ENCODE measurements around the gene SCG2. TPM values are rescaled to one million over a fixed set of nuclear protein-coding genes. Genes with fewer than 3 reads are reported as not detected.

The SCG2 gene
- total and polyA plus RNA-seq, 2 experiments from 2014 or later = 14.2 to 23.0 TPM

DNA sequence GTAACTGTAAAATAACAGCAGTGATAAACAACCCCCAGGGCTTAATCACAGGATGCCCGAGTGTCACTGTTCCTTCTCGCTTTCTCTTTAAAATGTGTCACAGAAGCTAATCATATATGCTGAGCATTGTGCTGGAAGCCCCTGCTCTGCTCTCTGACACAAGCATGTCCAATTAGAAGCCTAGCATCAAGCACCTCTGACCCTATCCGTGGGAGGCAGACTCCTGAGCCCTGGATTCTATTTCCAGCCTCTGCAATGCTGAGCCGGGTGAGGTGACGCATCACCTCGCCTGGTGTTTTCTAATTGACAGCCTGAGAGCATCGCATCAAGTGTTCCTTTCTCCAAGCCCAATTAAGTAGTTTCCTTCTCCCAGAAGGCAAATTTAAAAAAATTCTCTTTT is 19.7 kb upstream of the SCG2 start:
- H3K4me2 ChIP-seq = no peak overlapping the region
- H3K4me1 ChIP-seq (ENCODE audit: insufficient read depth) = no peaks in the 10 kb centered on the region
- no peaks in the 10 kb centered on the region for H3K9me2 ChIP-seq (replicated peaks; ENCODE audit: insufficient read depth)
- H2AFZ ChIP-seq = no peak overlapping the region
- H3K27ac ChIP-seq = no peak overlapping the region
- no peak overlapping the region for H3K4me3 ChIP-seq
- H3K9me3 ChIP-seq (ENCODE audit: low read depth) = no peaks in the 10 kb centered on the region
- H3K27me3 ChIP-seq = peaks cover 4% of the 10 kb centered on the region
- H4K20me1 ChIP-seq (ENCODE audit: insufficient read depth, poor library complexity, severe bottlenecking) = no peaks in the 10 kb centered on the region
- H3K79me2 ChIP-seq = no peaks in the 10 kb centered on the region
- DNase-seq (ENCODE audit: low spot score) = no peak
- no peaks in the 10 kb centered on the region for H3K36me3 ChIP-seq (replicated peaks; ENCODE audit: insufficient read depth, low read depth)
- 73% methylated on average over 7 of the region's 7 CpGs for WGBS (ENCODE audit: low lambda C conversion rate, missing lambda C conversion rate)
- no peak for TF ChIP-seq EZH2 (IDR thresholded peaks at IDR 0.05; ENCODE audit: borderline replicate concordance)
- no peak for TF ChIP-seq EZH2phosphoT487 (IDR thresholded peaks at IDR 0.05; ENCODE audit: low read depth, severe bottlenecking, unreplicated experiment)
- TF ChIP-seq, protein P1, sequence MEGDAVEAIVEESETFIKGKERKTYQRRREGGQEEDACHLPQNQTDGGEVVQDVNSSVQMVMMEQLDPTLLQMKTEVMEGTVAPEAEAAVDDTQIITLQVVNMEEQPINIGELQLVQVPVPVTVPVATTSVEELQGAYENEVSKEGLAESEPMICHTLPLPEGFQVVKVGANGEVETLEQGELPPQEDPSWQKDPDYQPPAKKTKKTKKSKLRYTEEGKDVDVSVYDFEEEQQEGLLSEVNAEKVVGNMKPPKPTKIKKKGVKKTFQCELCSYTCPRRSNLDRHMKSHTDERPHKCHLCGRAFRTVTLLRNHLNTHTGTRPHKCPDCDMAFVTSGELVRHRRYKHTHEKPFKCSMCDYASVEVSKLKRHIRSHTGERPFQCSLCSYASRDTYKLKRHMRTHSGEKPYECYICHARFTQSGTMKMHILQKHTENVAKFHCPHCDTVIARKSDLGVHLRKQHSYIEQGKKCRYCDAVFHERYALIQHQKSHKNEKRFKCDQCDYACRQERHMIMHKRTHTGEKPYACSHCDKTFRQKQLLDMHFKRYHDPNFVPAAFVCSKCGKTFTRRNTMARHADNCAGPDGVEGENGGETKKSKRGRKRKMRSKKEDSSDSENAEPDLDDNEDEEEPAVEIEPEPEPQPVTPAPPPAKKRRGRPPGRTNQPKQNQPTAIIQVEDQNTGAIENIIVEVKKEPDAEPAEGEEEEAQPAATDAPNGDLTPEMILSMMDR (IDR thresholded peaks at IDR 0.05; ENCODE audit: poor library complexity) = no peak

DNA sequence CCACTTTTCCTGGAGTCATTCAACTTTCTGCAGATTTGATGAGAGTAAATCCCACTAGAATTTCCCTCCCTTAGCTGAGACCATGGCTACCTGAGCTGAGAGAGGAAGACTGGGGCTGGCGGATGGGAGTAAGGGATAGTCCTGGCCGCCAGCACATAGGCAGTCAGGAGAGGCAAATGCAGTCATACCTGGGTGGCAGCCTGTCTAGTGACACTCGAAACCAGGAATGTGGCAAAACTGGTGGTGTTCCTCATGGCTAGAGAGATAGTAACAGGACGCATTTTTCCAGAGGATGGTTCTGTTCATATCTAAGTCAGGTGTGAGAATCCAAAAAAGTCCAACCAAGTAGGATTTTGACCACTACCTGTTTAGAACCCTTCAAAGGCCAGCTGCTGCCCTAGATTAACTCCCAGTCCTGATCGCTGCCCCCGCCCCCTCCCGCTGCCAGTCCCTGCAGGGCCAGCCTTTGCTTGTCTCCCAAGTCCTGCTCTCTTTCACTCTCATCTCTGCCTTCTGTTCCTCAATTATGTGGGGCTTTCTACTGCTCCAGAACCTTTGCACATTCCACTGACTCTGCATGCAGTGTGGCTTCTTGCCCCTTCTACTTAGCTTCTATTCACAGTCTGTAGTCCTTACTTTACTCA is 17.4 kb upstream of the SCG2 start:
- H3K9me2 ChIP-seq (replicated peaks; ENCODE audit: insufficient read depth) = no peaks in the 10 kb centered on the region
- H2AFZ ChIP-seq = no peak overlapping the region
- H3K27ac ChIP-seq = no peak overlapping the region
- peaks cover 4% of the 10 kb centered on the region for H3K27me3 ChIP-seq
- TF ChIP-seq, protein P1 (IDR thresholded peaks at IDR 0.05; ENCODE audit: poor library complexity) = no peak
- TF ChIP-seq EZH2 (IDR thresholded peaks at IDR 0.05; ENCODE audit: borderline replicate concordance) (no peak), EZH2phosphoT487 (IDR thresholded peaks at IDR 0.05; ENCODE audit: low read depth, severe bottlenecking, unreplicated experiment) (no peak)
- no peaks in the 10 kb centered on the region for H4K20me1 ChIP-seq (ENCODE audit: insufficient read depth, poor library complexity, severe bottlenecking)
- no peaks in the 10 kb centered on the region for H3K79me2 ChIP-seq
- H3K4me2 ChIP-seq = no peak overlapping the region
- 71% methylated on average over 7 of the region's 7 CpGs for WGBS (ENCODE audit: low lambda C conversion rate, missing lambda C conversion rate)
- no peak for DNase-seq (ENCODE audit: low spot score)
- H3K4me1 ChIP-seq (ENCODE audit: insufficient read depth) = no peaks in the 10 kb centered on the region
- no peaks in the 10 kb centered on the region for H3K36me3 ChIP-seq (replicated peaks; ENCODE audit: insufficient read depth, low read depth)
- H3K9me3 ChIP-seq (ENCODE audit: low read depth) = no peaks in the 10 kb centered on the region
- H3K4me3 ChIP-seq = no peak overlapping the region

DNA sequence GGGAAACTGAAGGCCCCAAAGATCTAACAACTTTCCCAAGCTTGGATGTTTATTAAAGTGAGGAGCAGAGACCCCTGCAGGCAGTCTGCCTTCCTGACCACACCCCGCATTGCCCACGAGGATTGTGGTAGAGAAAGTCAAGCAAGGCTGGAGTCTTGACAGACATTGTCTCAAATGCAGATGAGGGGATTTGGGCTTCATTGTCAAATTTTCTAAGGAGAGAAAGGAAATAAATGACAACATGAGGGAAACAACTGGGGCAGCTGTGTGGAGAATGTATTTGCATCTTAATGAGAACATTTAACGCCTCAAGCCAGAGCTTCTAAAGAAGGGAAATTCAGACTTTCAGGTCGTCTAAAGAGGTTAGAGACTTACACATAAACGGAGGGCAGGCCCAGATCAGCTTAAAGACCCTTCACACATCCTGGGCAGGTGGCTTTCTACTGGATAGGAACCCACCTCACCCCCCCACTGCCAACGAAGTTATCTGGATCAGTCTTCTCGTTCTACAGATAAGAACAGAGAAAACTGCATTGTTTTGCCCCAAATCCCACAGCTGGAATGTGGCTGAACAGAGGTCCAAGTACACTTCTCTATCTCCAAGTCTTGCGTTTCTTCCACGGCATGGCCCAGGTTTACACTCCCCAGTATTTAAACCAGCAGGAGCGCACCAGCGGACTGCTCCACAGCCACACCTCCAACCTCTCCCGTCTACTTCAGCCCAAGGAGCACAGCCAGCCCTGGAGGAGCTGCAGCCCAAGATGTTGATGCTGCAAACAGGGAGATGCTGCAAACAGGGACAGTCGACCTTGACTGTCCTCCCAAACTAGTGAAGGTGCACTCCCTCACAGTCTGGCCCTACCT is 16.2 kb upstream of the SCG2 start:
- WGBS (ENCODE audit: low lambda C conversion rate, missing lambda C conversion rate) = 19% methylated on average over 13 of the region's 13 CpGs
- no peak overlapping the region for H3K27ac ChIP-seq
- peaks cover 4% of the 10 kb centered on the region for H3K27me3 ChIP-seq
- H3K9me3 ChIP-seq (ENCODE audit: low read depth) = no peaks in the 10 kb centered on the region
- no peaks in the 10 kb centered on the region for H3K79me2 ChIP-seq
- no peaks in the 10 kb centered on the region for H3K4me1 ChIP-seq (ENCODE audit: insufficient read depth)
- H2AFZ ChIP-seq = no peak overlapping the region
- H3K36me3 ChIP-seq (replicated peaks; ENCODE audit: insufficient read depth, low read depth) = no peaks in the 10 kb centered on the region
- no peak overlapping the region for H3K4me3 ChIP-seq
- no peak for TF ChIP-seq EZH2phosphoT487 (IDR thresholded peaks at IDR 0.05; ENCODE audit: low read depth, severe bottlenecking, unreplicated experiment)
- TF ChIP-seq, protein P1 (IDR thresholded peaks at IDR 0.05; ENCODE audit: poor library complexity) = no peak
- TF ChIP-seq EZH2 (IDR thresholded peaks at IDR 0.05; ENCODE audit: borderline replicate concordance) = no peak
- H3K4me2 ChIP-seq = no peak overlapping the region
- no peaks in the 10 kb centered on the region for H3K9me2 ChIP-seq (replicated peaks; ENCODE audit: insufficient read depth)
- no peak for DNase-seq (ENCODE audit: low spot score)
- no peaks in the 10 kb centered on the region for H4K20me1 ChIP-seq (ENCODE audit: insufficient read depth, poor library complexity, severe bottlenecking)

Measured in hepatocyte (in vitro differentiated cells).